ENCODE data around the gene SRGAP2C.
"Not testable (repeated sequence)": the region's sequence is repeated elsewhere in the genome, so short reads cannot be mapped to it uniquely, and the experiment has no call there.

The SRGAP2C gene

GRCh38 chr1:121324726-121325125 lies 140.0 kb downstream of the SRGAP2C start:
- DNase-seq (ENCODE audit: low read depth in 2 of 3, low spot score in 1 of 3): not testable (repeated sequence)

DNA sequence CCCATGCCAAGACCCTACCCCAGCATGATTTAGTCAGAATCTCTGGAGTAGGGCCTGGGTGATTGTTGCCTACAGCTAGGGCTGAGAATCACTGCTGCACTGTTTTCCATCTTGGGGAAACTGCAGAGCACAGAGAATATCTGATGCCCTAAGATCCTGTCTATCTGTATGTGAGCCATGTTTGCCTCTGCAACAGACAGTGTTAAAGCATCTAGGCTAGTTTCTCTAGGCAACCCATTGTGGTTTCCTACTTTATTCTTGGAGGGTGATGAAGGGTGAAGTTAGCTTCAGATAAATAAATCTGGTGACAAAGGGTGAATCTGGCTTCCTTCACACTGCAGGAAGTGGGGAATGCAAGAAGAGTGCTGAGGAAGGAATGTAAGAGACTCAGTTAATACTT lies 147.4 kb downstream of the SRGAP2C start:
- not testable (repeated sequence) for DNase-seq (ENCODE audit: low read depth in 2 of 3, low spot score in 1 of 3)

DNA sequence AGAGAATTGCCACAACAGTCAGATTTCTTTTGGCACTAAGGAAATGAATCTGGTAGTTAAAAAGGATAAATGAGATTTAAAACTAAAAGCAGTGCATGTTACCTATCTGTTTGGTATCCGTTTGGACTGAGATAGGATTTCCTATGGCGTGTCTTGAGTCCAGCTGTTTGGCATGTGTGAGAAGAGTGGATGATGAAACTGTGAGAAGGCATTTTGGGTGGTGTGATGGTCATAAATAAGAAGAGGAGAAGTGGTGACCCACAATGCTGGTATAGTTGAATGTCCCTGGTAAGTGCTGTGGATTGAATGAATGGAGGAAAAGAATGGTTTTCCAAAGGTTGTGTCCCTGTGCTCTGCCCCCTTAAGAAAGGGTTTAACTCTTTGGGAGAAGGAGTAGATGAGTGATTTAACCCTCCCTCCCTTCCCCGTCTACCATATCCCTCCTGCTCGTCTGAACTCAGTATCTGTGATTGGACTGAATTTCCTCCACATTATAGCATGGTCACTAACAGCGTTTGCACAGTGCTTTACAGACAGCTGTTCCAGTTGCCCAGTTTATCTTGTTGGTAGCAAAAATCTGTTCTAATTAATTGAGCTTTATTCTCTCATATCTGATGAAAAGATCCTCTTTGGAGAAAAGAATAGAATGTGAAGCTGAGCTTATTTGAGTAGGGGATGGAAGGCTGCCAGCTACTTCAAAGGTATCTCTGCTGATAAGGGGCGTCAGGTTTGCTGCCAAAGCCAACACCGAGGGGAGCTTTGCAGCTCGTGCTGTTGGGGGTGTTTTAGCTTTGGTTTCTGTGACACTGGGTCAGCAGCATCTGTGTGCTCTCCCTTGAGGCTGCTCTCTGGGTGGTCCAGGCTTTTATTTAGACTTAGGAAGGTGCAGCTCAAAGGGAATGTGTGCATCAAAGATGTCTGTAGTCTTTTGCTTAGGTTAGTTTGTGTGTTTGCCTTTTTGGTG lies 148.1 kb downstream of the SRGAP2C start:
- DNase-seq (ENCODE audit: low read depth in 2 of 3, low spot score in 1 of 3): not testable (repeated sequence)

DNA sequence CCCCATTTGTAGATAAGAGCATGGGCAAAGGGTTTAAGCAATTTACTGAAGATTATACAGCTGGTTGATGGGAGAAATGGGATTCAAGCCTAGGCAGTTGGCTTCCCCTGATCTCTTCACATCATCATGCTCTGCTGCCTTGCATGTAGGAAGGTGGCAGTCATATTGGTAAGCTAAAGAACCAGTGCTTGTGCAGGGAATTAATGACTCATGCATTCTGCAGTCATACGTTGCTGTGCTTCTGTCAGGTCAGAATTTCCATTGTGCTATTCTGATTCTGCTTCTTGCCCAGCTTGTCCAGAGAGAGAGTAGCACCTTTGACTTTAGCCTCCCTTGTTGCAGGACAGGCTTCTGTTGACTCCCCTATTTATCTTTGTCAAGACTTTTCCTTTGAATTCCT lies 153.2 kb downstream of the SRGAP2C start:
- DNase-seq (ENCODE audit: low read depth in 2 of 3, low spot score in 1 of 3): not testable (repeated sequence)

GRCh38 chr1:121339611-121340010 lies 154.8 kb downstream of the SRGAP2C start:
- DNase-seq (ENCODE audit: low read depth in 2 of 3, low spot score in 1 of 3): not testable (repeated sequence)

GRCh38 chr1:121343311-121343906 lies 158.6 kb downstream of the SRGAP2C start:
- DNase-seq (ENCODE audit: low read depth in 2 of 3, low spot score in 1 of 3): not testable (repeated sequence)

DNA sequence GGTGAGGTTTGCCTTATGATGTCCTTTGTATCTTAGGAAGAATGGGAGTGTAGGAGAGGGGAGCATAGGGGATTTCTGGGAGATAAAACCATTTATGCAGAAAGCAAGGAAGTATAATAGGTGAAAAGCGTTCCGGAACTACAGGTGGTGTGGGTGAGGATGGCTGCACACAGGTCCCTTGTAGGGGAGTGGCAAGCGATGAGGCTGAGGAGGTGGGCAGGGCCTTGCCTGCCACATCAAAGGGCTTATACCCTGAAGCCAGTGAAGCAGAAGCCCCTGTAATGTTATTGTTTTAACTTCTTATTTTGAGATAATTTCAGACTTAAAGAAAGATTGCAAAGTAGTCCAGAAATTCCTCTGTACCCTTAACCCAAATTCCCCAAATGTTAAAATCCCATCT lies 159.6 kb downstream of the SRGAP2C start:
- DNase-seq (ENCODE audit: low read depth in 2 of 3, low spot score in 1 of 3): not testable (repeated sequence)

GRCh38 chr1:121346654-121347053 lies 161.9 kb downstream of the SRGAP2C start:
- DNase-seq (ENCODE audit: low read depth in 2 of 3, low spot score in 1 of 3): not testable (repeated sequence)

GRCh38 chr1:121347476-121347875 lies 162.7 kb downstream of the SRGAP2C start:
- not testable (repeated sequence) for DNase-seq (ENCODE audit: low read depth in 2 of 3, low spot score in 1 of 3)

DNA sequence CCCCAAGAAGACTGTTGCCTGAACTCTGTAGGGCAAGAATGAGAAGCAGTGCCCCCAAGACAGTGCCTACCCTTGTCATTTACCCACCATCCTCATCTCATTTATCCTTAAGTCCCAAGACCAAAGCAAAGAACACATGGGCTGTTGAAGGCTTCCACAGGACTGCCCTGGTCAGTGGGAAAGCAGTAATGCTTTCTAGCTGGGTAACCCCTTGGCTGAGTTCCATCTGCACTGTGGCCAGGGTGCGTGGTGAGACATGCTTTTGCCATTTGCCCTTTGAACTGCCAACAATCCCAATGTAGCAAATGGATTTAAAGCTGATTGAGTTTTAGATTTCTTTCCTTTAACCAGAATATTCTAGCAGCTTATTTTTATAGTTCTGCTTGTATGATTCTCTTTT lies 163.3 kb downstream of the SRGAP2C start:
- not testable (repeated sequence) for DNase-seq (ENCODE audit: low read depth in 2 of 3, low spot score in 1 of 3)

- not testable (repeated sequence) for DNase-seq (ENCODE audit: low read depth in 2 of 3, low spot score in 1 of 3)
Observed at GRCh38 chr1:121349332-121349967, 164.7 kb downstream of the SRGAP2C start.

DNA sequence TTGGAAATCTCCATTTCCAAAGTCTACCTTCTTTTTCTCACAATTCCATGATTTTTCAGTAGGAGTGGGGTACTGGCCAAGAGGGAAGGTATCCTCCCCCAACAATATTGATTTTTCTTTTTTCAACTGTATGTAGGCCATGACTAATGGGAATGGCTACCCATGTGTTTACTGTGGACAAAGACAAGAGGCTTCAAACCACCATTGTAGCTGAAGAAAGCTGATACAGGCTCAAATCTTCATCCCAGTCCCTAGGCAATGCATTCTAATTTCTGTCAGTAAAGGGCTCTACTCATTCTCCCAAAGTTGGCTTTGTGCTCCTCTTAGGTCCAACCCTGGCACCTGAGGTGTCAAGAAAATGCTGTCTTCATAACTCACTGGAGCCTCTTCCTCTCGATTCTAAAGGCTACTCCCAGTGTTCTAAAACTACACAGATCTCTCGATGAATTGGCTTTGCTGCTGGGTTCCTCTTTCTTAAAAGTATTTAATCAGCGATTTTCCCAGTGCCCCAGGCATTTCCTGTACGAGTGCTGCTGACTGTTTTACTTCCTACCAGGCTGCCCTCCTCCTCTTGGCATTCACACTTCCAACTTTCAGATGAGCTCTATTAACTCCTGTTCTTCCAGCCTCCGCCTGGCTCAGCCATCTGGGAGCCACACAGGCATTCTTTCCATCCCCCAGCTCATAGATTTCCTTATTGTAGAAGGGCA lies 171.1 kb downstream of the SRGAP2C start:
- not testable (repeated sequence) for DNase-seq (ENCODE audit: low read depth in 2 of 3, low spot score in 1 of 3)

GRCh38 chr1:121356819-121357218 lies 172.0 kb downstream of the SRGAP2C start:
- DNase-seq (ENCODE audit: low read depth in 2 of 3, low spot score in 1 of 3): not testable (repeated sequence)

GRCh38 chr1:121360531-121360930 lies 175.8 kb downstream of the SRGAP2C start:
- not testable (repeated sequence) for DNase-seq (ENCODE audit: low read depth in 2 of 3, low spot score in 1 of 3)

DNA sequence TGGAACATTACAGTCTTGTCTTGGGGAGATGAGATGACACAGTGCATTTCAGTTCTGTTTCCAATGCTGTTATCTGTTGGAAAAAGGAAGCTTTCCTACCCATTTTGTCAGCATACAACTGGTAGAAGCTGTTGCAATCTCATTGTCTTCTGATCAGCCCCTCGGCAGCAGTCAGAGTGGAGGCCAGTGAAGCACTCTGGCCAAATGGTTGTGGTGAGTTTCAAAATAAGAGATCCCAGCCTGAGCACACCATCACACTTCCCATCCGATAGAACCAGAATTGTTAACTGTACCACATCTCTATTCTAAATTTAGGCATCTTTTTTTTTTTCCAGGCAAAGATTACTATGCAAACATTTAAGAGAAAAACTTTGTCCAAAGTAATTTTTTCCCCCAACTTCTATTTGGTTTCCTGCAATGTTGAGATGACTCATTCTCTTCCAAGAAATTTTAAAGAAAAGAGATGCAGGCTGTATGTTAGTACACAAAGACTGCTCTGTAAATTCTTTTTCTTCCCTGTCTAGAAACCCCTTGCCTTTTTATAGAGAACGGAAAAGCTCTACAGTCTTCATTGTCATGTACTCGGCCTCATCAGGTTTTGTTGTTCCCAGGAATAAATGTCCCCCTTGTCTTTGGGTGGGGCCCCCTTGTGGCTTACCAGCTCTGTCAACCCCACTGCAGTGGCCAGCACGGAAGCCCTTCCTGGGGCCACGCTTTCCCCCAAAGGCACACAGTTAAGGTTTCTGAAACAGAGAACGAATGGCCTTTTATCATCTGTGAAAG lies 176.9 kb downstream of the SRGAP2C start:
- not testable (repeated sequence) for DNase-seq (ENCODE audit: low read depth in 2 of 3, low spot score in 1 of 3)

DNA sequence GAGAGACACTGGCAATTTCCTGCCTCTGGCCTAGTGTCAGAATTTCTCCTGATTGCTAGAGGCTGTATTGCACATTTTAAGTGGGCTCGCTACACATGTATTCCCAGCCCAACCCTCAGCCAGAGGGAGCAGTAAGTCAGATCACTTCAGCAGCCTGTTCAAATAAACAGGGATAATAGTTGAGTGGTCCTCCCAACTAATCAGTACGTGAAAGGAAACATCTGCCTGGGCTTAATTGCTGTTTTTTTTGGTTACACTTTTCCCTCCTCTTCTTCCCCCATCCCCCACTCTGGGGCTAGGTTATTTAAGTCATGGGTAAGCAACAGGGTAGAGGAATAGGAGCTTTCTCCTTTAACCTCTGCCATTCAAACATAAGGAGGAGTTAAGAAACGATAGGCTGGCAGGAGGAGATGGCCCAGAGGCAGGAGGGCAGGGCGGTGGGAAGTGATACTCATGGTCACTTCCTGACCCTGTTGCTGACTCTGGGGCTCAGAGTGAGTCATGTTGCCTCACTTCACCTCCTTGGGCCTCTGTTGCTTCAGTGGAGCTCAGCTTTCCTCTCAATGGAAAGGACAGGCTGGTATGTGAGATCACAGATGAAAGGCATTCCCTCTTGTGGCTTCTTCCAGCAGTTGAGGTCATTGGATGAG lies 177.6 kb downstream of the SRGAP2C start:
- DNase-seq (ENCODE audit: low read depth in 2 of 3, low spot score in 1 of 3): not testable (repeated sequence)

DNA sequence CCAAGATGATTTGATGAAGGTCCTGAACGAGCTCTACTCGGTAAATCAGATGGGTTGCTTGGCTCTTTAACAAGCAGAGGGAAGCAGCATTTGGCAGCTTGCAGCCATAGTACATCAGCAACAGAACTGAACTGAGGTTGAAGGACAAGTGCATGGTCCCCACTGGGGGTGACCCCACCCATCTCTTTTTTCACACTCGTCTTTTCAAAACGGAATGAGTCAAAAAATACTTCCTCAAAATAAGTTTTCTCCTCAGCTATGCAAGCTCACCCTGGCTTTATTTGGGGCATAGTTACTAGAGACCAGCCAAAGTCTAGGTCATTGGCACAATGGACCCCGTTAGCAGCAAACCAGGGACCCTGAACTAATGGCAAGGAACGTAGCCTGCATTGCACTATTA lies 180.5 kb downstream of the SRGAP2C start:
- not testable (repeated sequence) for DNase-seq (ENCODE audit: low read depth in 2 of 3, low spot score in 1 of 3)

DNA sequence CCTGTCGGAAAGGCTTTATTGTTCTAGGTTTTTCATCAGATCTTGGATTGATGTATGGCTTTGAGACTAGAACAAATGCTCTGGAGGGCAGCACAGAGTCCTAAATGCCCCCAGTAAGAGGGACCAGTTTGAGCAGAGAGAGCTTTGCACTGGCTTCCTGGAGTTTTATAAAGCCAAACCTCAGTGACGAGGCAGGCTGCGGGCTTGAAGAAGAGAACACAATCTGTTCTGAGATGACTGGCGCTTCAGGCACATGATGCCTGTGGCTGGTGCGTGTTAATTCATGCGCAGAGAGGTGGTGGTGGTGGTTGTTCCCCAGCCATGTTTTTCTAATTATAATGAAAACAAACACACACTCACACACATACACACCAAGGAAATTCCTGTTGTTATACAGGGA lies 180.9 kb downstream of the SRGAP2C start:
- peak; percentile 7 to 21 (median 14) for DNase-seq (ENCODE audit: low read depth in 2 of 3, low spot score in 1 of 3)

DNA sequence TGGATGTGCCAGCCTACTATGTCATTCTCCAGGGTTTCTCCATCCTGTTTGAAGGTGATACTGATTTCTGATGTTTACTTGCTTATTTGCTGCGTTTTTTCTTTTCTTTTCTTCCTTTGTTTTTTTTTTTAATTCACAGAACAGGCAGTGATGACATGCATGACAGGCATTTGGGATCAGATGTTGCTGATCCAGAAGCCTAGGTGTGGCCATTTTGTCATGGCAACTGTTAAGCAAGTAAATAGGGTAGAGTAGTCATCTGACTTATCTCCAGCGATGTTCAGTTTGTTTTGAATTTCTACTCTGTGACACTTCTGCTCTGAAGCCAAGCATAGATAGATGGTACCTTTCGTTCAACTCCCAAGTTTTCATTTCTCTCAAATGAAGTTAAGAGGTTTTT lies 181.4 kb downstream of the SRGAP2C start:
- DNase-seq (ENCODE audit: low read depth in 2 of 3, low spot score in 1 of 3): not testable (repeated sequence)

DNA sequence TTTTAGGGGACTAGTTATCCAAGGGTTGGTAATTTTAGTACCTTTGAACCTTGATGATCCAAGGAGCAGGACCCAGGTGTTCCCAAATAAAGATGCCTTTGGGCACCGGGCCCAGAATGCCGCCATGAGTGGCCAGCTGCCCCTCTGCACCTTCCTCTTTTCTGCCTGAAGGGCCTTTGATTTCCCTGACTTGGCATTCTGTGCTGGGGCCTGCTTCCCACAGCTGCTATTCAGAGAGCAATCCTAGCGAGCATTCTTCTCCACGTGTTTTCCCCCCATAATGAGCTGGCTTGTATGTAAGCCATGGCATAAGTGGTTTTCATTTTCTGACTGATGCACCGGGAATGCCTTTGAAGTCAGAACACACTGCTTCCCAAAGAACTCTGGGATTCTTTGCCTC lies 184.1 kb downstream of the SRGAP2C start:
- DNase-seq (ENCODE audit: low read depth in 2 of 3, low spot score in 1 of 3): not testable (repeated sequence)
